GM12873 (cell line): ENCODE results near the gene PSPN.

Source experiments
- TF ChIP-seq, protein P1 (sequence below): IDR thresholded peaks from 2 replicates; pipeline ENCODE4 v1.5.1; 2012; ENCODE audit warnings: low read depth, mild to moderate bottlenecking, moderate library complexity, low read length, control low read depth; ENCODE audit not compliant: insufficient read depth; ENCODE audit errors: missing control alignments

Gene PSPN

GRCh38 chr19:6412447-6413091 is 36.8 kb upstream of the PSPN start:
- TF ChIP-seq, protein P1, sequence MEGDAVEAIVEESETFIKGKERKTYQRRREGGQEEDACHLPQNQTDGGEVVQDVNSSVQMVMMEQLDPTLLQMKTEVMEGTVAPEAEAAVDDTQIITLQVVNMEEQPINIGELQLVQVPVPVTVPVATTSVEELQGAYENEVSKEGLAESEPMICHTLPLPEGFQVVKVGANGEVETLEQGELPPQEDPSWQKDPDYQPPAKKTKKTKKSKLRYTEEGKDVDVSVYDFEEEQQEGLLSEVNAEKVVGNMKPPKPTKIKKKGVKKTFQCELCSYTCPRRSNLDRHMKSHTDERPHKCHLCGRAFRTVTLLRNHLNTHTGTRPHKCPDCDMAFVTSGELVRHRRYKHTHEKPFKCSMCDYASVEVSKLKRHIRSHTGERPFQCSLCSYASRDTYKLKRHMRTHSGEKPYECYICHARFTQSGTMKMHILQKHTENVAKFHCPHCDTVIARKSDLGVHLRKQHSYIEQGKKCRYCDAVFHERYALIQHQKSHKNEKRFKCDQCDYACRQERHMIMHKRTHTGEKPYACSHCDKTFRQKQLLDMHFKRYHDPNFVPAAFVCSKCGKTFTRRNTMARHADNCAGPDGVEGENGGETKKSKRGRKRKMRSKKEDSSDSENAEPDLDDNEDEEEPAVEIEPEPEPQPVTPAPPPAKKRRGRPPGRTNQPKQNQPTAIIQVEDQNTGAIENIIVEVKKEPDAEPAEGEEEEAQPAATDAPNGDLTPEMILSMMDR = peak; percentile 83

DNA sequence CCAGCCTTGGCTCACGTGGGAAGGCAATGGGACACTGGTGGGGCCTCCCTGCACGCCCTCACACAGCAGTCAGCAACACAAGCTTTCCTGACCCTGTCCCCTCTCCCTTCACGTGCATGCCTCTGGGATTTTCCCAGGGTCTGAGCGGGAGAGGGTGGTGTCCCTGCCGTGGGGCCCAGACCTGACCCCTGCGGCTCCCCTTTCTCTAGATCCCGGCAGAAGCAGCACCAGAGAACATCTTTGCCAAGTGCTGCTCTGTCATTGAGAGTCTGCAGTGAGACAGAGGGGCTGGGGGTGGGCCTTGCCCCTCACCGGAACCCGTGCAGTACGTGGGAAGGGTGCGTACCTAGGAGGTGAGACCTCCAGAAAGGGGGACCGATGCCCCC is 36.3 kb upstream of the PSPN start:
- TF ChIP-seq, protein P1 = no peak

GRCh38 chr19:6409346-6409745 is 33.6 kb upstream of the PSPN start:
- TF ChIP-seq, protein P1 = no peak

DNA sequence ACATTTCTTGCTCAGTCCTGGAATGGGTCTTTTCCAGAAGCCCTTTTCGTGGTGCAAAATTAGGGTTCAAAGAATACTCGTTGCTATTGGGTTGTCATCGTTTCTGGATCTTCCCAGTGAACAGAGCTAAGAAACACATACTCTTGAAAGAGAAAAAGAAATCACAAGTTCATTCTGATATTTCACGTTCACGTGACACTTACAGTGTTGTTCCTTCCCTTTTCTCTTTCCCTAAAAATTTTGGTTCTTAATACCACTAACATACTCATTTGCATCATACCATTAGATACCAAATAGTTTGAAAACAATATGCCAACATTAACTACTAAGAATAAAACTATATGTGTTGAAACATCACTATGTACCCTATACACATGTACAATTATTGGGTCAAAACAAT is 30.7 kb upstream of the PSPN start:
- TF ChIP-seq, protein P1 = no peak

GRCh38 chr19:6402837-6403608 is 27.3 kb upstream of the PSPN start:
- TF ChIP-seq, protein P1 = no peak

DNA sequence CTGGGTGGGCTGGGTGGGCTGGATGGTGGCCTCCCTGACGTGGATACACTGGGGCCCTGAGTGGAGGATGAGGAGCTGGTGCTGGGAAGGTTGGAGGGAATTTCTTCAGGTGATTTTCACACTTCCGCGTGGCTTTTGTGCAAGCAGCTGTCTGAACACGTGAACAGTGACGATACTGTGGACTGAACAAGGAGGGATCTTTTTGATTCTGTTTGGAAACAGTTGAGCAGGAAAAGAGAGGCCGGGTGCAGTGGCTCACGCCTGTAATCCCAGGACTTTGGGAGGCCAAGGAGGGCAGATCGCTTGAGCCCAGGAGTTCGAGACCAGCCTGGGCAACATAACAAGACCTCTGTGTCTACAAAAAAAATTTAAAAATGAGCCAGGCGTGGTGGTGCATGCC is 26.3 kb upstream of the PSPN start:
- TF ChIP-seq, protein P1 = no peak

DNA sequence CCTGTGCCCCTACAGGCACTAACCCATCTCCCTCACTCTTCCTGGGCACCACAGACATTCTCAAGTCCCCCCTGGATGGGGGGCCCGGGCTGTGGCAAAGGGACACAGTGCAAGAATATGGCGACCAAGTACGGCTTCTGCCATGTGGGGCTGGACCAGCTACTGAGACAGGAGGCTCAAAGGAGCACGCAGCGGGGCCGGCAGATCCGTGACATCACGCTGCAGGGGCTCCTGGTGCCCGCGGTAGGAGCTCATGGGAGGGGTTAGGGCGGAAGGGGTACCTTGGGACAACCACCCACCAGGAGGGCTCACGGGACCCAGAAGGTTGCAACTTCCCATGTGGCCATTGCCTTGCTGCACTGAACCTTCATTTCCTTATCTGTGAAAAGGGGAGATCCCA is 20.6 kb upstream of the PSPN start:
- TF ChIP-seq, protein P1 = no peak
